Measurements from ENCODE around the gene LDLRAD3.

DNA sequence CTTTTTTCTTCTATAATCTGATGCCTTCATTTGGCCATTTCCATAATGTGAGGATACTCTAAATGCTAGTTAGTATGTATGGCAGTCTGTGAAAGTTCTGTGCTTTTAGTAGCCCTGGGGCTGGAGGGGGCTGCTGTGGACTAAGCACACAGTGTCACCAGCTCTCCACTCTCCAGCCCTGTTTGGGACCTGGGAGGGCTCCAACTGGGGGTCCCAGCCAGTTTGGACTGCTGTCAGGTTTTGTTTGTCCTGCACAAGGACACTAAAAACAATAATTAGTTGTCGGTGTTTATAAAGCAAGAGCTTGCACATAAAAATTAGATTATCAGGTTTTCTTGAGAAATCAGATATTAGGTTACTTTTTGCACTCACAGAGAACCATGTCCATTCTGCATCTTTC, 103.1 kb downstream of the LDLRAD3 start:
- TF ChIP-seq GATA2 (IDR thresholded peaks at IDR 0.05; ENCODE audit: low read depth, low read length) (no peak), GATA3 (IDR thresholded peaks at IDR 0.05; ENCODE audit: low read depth, low read length) (no peak)

Data from SH-SY5Y (cell line).